ENCODE measurements around the gene EFHD1.
"Not testable (repeated sequence)": the region's sequence is repeated elsewhere in the genome, so short reads cannot be mapped to it uniquely, and the experiment has no call there.

Gene EFHD1

DNA sequence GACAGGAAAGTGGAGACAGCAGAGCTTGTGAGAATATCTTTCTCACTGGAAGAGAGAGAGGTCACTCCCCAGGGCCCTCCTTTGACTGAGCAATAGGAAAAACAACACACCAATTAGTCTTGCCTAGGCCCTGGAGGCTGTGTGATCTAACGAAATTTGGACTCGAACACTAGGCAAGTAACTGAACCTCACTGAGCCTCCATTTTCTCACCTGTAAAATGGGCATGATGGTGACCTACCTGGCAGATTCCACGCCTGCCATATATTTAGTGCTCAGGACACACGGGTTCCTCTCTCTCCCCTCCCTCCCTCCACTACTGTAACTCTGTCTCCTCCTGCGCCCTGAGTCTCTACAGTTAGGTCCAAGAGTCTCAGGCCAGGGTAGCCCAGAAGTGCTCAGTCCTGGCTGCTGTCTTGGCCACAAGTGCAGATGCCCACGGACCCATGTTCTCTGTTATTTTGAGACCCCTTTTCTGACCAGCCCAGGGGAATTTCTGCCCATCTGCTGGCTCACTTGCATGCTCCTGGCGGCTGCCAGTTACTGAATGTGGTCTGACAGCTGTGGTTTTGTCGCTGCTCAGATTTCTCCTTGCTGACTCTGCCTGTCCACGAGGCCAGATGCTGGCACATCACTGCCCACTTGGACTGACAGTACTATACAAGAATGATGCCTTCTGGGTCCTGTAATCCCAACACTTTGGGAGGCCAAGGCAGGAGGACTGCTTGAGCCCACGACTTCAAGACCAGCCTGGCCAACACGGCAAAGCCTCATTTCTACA, 54.2 kb downstream of the EFHD1 start:
- Mint-ChIP-seq H3K27me3 (ENCODE audit: low read depth) (no peaks in the 10 kb centered on the region), H3K27ac (peak overlapping the region in 1 of 3 experiments; percentile 41), H3K36me3 (ENCODE audit: low read depth) (no peaks in the 10 kb centered on the region), H3K4me1 (peaks cover 14% of the 10 kb centered on the region), H3K9me3 (no peaks in the 10 kb centered on the region), H3K4me3 (no peak overlapping the region)
- no peak for TF ChIP-seq CTCF (IDR thresholded peaks at IDR 0.05; ENCODE audit: unreplicated experiment in 3 of 3)

GRCh38 chr2:232688201-232688600, 54.8 kb downstream of the EFHD1 start:
- H3K36me3 Mint-ChIP-seq (ENCODE audit: low read depth) = no peaks in the 10 kb centered on the region

GRCh38 chr2:232689152-232689910, 55.9 kb downstream of the EFHD1 start:
- no peak for TF ChIP-seq CTCF (IDR thresholded peaks at IDR 0.05; ENCODE audit: unreplicated experiment in 3 of 3)
- peaks cover 14% of the 10 kb centered on the region for H3K4me1 Mint-ChIP-seq
- no peaks in the 10 kb centered on the region for H3K9me3 Mint-ChIP-seq
- H3K27ac Mint-ChIP-seq = peak overlapping the region in 2 of 3 experiments; percentile 19 to 65
- no peaks in the 10 kb centered on the region for H3K27me3 Mint-ChIP-seq (ENCODE audit: low read depth)
- no peak overlapping the region for H3K4me3 Mint-ChIP-seq
- no peaks in the 10 kb centered on the region for H3K36me3 Mint-ChIP-seq (ENCODE audit: low read depth)

More at GRCh38 chr2:232688201-232688600, 54.8 kb downstream of the EFHD1 start:
- no peaks in the 10 kb centered on the region for H3K27me3 Mint-ChIP-seq (ENCODE audit: low read depth)
- peak overlapping the region in 1 of 3 experiments; percentile 41 for H3K27ac Mint-ChIP-seq
- H3K9me3 Mint-ChIP-seq = no peaks in the 10 kb centered on the region
- TF ChIP-seq CTCF (IDR thresholded peaks at IDR 0.05; ENCODE audit: unreplicated experiment in 3 of 3) = no peak
- peaks cover 14% of the 10 kb centered on the region for H3K4me1 Mint-ChIP-seq
- no peak overlapping the region for H3K4me3 Mint-ChIP-seq

- not testable (repeated sequence) for H3K9me3 Mint-ChIP-seq; H3K27me3 Mint-ChIP-seq (ENCODE audit: low read depth); H3K4me3 Mint-ChIP-seq; H3K27ac Mint-ChIP-seq; H3K36me3 Mint-ChIP-seq (ENCODE audit: low read depth)
- peaks cover 14% of the 10 kb centered on the region for H3K4me1 Mint-ChIP-seq
Measured at GRCh38 chr2:232691117-232691516, 57.7 kb downstream of the EFHD1 start.

DNA sequence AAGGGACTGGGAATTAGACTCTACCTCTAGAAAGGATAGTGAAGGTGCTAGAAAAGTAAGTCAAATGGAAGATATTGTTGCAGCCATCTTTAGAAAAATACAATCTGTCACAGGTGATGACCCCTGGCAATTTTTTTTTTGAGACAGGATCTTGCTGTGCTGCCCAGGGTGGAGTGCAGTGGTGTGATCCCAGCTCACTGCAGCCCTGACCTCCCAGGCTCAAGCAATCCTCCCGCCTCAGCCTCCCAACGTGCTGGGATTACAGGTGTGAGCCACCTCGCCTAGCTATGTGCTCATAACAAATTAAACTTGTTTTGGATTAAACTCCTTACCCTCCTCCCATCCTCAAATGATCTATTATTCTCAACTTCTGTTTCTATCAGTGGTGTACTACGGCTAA, 59.9 kb downstream of the EFHD1 start:
- no peak for TF ChIP-seq CTCF (IDR thresholded peaks at IDR 0.05; ENCODE audit: unreplicated experiment in 3 of 3)
- no peaks in the 10 kb centered on the region for H3K9me3 Mint-ChIP-seq
- peaks cover 3% of the 10 kb centered on the region for H3K27me3 Mint-ChIP-seq (ENCODE audit: low read depth)
- H3K4me1 Mint-ChIP-seq = peaks cover 16% of the 10 kb centered on the region
- H3K4me3 Mint-ChIP-seq = peak overlapping the region in 1 of 3 experiments; percentile 19
- no peak overlapping the region for H3K27ac Mint-ChIP-seq
- no peaks in the 10 kb centered on the region for H3K36me3 Mint-ChIP-seq (ENCODE audit: low read depth)

GRCh38 chr2:232696609-232697058, 63.2 kb downstream of the EFHD1 start:
- TF ChIP-seq CTCF (IDR thresholded peaks at IDR 0.05; ENCODE audit: unreplicated experiment in 3 of 3) = no peak
- Mint-ChIP-seq H3K4me1 (peaks cover 30% of the 10 kb centered on the region), H3K27ac (peak overlapping the region; percentile 62 to 94 (median 86)), H3K27me3 (ENCODE audit: low read depth) (peaks cover 3% of the 10 kb centered on the region), H3K4me3 (peak overlapping the region; percentile 98), H3K36me3 (ENCODE audit: low read depth) (peaks cover 9% of the 10 kb centered on the region), H3K9me3 (no peaks in the 10 kb centered on the region)

Data from nephron (organoid).